GM18951 (cell line): Measurements from ENCODE around the gene MEIOC.
"Not testable (repeated sequence)": the region's sequence is repeated elsewhere in the genome, so short reads cannot be mapped to it uniquely, and the experiment has no call there.

Experiments used
- POLR2A ChIP-seq: IDR thresholded peaks from 4 replicates; pipeline ENCODE4 v1.6.1; 2011; ENCODE audit warnings: mild to moderate bottlenecking; ENCODE audit not compliant: insufficient read length, insufficient read depth; ENCODE audit errors: extremely low read depth
- in situ Hi-C: fragments of 300-500 bp; cut with MboI; formaldehyde crosslinking; loops from one replicate; pipeline ENCODE4 v1.12.0; 2022; ENCODE audit warnings: low sequenced_read_pairs, mixed read lengths, inconsistent platforms; ENCODE audit not compliant: unreplicated experiment

MEIOC gene

GRCh38 chr17:44661835-44662234, 5.6 kb downstream of the MEIOC start:
- no peak for TF ChIP-seq POLR2A
- in situ Hi-C loops = no loop called here

GRCh38 chr17:44663095-44663494, 6.8 kb downstream of the MEIOC start:
- TF ChIP-seq POLR2A = no peak
- in situ Hi-C loops = no loop called here

DNA sequence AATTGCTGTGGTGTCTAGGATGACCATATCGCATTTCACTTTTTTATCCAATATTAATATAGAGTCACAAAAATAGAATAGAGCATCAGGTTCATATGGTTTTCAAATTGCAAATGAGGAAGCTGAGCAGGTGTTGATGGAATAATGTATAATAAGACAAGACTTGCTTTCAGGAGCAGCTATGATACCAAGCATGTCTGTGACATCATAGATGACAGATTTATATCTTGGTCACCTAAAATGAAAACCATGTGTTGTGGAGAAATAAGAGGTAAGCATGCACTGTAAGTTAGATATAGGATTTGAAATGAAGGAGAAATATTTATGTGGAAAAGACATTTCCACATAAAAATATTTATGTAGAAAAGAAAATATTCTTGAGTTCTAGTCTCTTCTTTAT, 8.6 kb downstream of the MEIOC start:
- in situ Hi-C loops = no loop called here
- no peak for TF ChIP-seq POLR2A

GRCh38 chr17:44666006-44666405, 9.7 kb downstream of the MEIOC start:
- in situ Hi-C loops = no loop called here
- TF ChIP-seq POLR2A = no peak

DNA sequence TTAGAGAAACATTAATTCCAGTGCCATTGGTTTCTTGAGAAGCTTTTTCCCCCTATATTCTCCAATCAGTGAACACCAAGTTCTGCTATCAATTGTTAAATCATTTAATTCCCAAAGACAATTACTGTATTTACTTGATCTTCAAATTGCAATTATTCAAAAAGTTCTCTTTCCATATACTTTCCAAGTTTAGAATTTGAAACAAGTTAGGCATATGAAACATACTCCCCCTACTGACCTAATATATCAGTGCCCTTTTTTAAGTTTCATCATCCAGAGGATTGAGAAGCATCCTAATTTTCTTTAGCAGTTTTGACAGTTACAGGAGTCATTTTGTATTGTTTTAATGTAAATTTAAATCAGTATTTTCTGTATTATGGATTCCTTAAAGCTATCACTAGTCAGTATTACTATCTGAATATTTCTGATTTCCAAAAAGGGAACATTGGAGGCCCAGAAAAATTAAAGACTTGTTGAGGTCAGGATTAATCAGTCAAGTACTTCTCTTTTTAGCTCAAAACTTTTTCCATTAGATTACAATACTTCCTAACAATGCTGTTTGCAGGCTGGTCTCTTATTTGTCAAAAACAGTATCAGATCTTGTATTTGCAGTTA, 16.3 kb downstream of the MEIOC start:
- TF ChIP-seq POLR2A = no peak
- in situ Hi-C loops = no loop called here

- in situ Hi-C loops = no loop called here
- TF ChIP-seq POLR2A = no peak
Measured at GRCh38 chr17:44673893-44674292, 17.6 kb downstream of the MEIOC start.

DNA sequence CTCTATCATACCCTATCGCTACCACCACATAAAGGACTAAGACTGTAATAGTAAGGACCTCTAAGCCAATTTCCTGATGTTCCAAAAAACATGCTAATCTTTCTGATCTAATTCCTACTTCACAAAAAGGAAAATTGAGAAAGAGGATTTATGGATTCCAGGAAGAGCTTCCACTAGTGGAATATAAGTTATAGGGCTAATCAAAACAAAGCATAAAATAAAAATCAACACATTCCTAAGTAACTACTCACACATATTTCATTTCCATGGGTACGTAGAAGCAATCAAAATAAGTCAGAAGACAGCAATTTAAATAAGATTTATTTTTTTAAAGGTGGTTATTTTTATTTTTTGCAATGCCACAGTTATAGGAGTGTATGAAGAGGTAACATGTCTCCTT, 20.9 kb downstream of the MEIOC start:
- in situ Hi-C loops = no loop called here
- no peak for TF ChIP-seq POLR2A

- in situ Hi-C loops = not testable (repeated sequence)
Measured at GRCh38 chr17:44683303-44683702, 27.0 kb downstream of the MEIOC start.

- in situ Hi-C loops = no loop called here
- TF ChIP-seq POLR2A = no peak
Measured at GRCh38 chr17:44687756-44688155, 31.5 kb downstream of the MEIOC start.

DNA sequence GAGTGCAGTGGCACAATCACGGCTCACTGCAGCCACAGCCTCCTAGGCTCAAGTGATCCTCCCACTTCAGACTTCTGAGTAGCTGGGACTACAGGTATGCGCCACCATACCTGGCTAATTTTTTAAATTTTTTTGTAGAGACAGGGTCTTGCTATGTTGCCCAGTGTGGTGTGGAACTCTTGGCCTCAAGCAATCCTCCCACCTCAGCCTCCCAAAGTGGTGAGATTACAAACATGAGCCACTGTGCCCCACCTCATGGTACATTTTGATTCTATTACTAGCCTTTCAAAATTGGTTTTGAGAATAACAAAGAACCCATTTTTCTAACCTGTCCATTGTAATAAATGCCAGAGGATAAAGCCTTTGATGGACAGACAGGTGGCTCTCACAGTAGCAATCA, 31.9 kb downstream of the MEIOC start:
- TF ChIP-seq POLR2A = no peak
- in situ Hi-C loops = no loop called here

GRCh38 chr17:44688675-44689476, 32.6 kb downstream of the MEIOC start:
- no peak for TF ChIP-seq POLR2A
- in situ Hi-C loops = no loop called here

- TF ChIP-seq POLR2A = peak; percentile 95
- in situ Hi-C loops = no loop called here
Measured at GRCh38 chr17:44689477-44690217, 33.4 kb downstream of the MEIOC start, which contains the start of gene CCDC43. Gene CCDC43, minus strand, starts transcription at chr17:44689776. Its CDS starts 23 bp downstream, at chr17:44689753.

GRCh38 chr17:44690746-44691306, 34.6 kb downstream of the MEIOC start:
- in situ Hi-C loops = not testable (repeated sequence)
